HG03196 (cell line): ENCODE data around the gene TRAK1.

Source experiments
- ATAC-seq: cut with Tn5 transposase; IDR thresholded peaks from one replicate; pipeline ENCODE4 v1.9.1; 2021; ENCODE audit not compliant: unreplicated experiment

Gene TRAK1

GRCh38 chr3:42175386-42176240 is 84.5 kb downstream of the TRAK1 start:
- no peak for ATAC-seq

GRCh38 chr3:42176242-42177034 is 85.3 kb downstream of the TRAK1 start:
- no peak for ATAC-seq

GRCh38 chr3:42177068-42177800 is 86.1 kb downstream of the TRAK1 start:
- no peak for ATAC-seq

GRCh38 chr3:42177801-42178150 is 86.6 kb downstream of the TRAK1 start:
- ATAC-seq = no peak

- ATAC-seq = no peak
These were observed 88.1 kb downstream of the TRAK1 start for GRCh38 chr3:42179110-42179725.

GRCh38 chr3:42180901-42181300 is 89.7 kb downstream of the TRAK1 start:
- no peak for ATAC-seq

- no peak for ATAC-seq
These were observed 91.4 kb downstream of the TRAK1 start for GRCh38 chr3:42182555-42182954.

GRCh38 chr3:42183991-42184632 is 93.0 kb downstream of the TRAK1 start:
- no peak for ATAC-seq

- ATAC-seq = no peak
These were observed 93.7 kb downstream of the TRAK1 start for GRCh38 chr3:42184651-42185443.

GRCh38 chr3:42187936-42188335 is 96.8 kb downstream of the TRAK1 start:
- ATAC-seq = no peak

- no peak for ATAC-seq
These were observed 97.2 kb downstream of the TRAK1 start for GRCh38 chr3:42188376-42188775.

- no peak for ATAC-seq
These were observed 97.9 kb downstream of the TRAK1 start for GRCh38 chr3:42189001-42189460.

GRCh38 chr3:42189736-42190135 is 98.6 kb downstream of the TRAK1 start:
- no peak for ATAC-seq

GRCh38 chr3:42190701-42191442 is 99.7 kb downstream of the TRAK1 start:
- ATAC-seq = no peak

GRCh38 chr3:42191443-42191747 is 100.2 kb downstream of the TRAK1 start:
- ATAC-seq = no peak

- peak; percentile 37 for ATAC-seq
These were observed 101.4 kb downstream of the TRAK1 start for GRCh38 chr3:42192334-42193200.

GRCh38 chr3:42194943-42195510 is 103.9 kb downstream of the TRAK1 start:
- no peak for ATAC-seq

GRCh38 chr3:42195879-42196330 is 104.7 kb downstream of the TRAK1 start:
- peak; percentile 71 for ATAC-seq
